Measurements from ENCODE around the gene LTBR.

LTBR gene

GRCh38 chr12:6405963-6406362, 22.0 kb downstream of the LTBR start:
- no peak for TF ChIP-seq CTCF (IDR thresholded peaks at IDR 0.05; ENCODE audit: insufficient read depth, low read length, poor library complexity, severe bottlenecking)
- H3K36me3 ChIP-seq (ENCODE audit: control insufficient read depth, insufficient read depth, low read length) = no peaks in the 10 kb centered on the region
- no peak for DNase-seq (ENCODE audit: extremely low read depth, insufficient read length)
- H3K27me3 ChIP-seq (replicated peaks; ENCODE audit: control insufficient read depth, insufficient read depth, low read length) = no peaks in the 10 kb centered on the region; the same call in none of the 2 replicates
- H3K4me3 ChIP-seq (replicated peaks; ENCODE audit: low read depth, low read length) = no peak overlapping the region

- TF ChIP-seq CTCF (IDR thresholded peaks at IDR 0.05; ENCODE audit: insufficient read depth, low read length, poor library complexity, severe bottlenecking) = no peak
- Histone ChIP-seq H3K36me3 (ENCODE audit: control insufficient read depth, insufficient read depth, low read length) (no peaks in the 10 kb centered on the region), H3K27me3 (replicated peaks; ENCODE audit: control insufficient read depth, insufficient read depth, low read length) (no peaks in the 10 kb centered on the region; the same call in none of the 2 replicates), H3K4me3 (replicated peaks; ENCODE audit: low read depth, low read length) (no peak overlapping the region)
- DNase-seq (ENCODE audit: extremely low read depth, insufficient read length) = no peak
Measured at GRCh38 chr12:6407236-6407954, 23.4 kb downstream of the LTBR start.

- no peaks in the 10 kb centered on the region for H3K27me3 ChIP-seq (replicated peaks; ENCODE audit: control insufficient read depth, insufficient read depth, low read length)
- no peaks in the 10 kb centered on the region for H3K36me3 ChIP-seq (ENCODE audit: control insufficient read depth, insufficient read depth, low read length)
- H3K4me3 ChIP-seq (replicated peaks; ENCODE audit: low read depth, low read length) = no peak overlapping the region
- TF ChIP-seq CTCF (IDR thresholded peaks at IDR 0.05; ENCODE audit: insufficient read depth, low read length, poor library complexity, severe bottlenecking) = no peak
- no peak for DNase-seq (ENCODE audit: extremely low read depth, insufficient read length)
Measured at GRCh38 chr12:6416596-6416995, 32.6 kb downstream of the LTBR start.

GRCh38 chr12:6418796-6419195, 34.8 kb downstream of the LTBR start:
- no peak for TF ChIP-seq CTCF (IDR thresholded peaks at IDR 0.05; ENCODE audit: insufficient read depth, low read length, poor library complexity, severe bottlenecking)
- Histone ChIP-seq H3K27me3 (replicated peaks; ENCODE audit: control insufficient read depth, insufficient read depth, low read length) (no peaks in the 10 kb centered on the region), H3K36me3 (ENCODE audit: control insufficient read depth, insufficient read depth, low read length) (no peaks in the 10 kb centered on the region), H3K4me3 (replicated peaks; ENCODE audit: low read depth, low read length) (no peak overlapping the region)
- no peak for DNase-seq (ENCODE audit: extremely low read depth, insufficient read length)

GRCh38 chr12:6420364-6420763, 36.4 kb downstream of the LTBR start:
- TF ChIP-seq CTCF (IDR thresholded peaks at IDR 0.05; ENCODE audit: insufficient read depth, low read length, poor library complexity, severe bottlenecking) = no peak
- no peak for DNase-seq (ENCODE audit: extremely low read depth, insufficient read length)
- no peak overlapping the region for H3K4me3 ChIP-seq (replicated peaks; ENCODE audit: low read depth, low read length)
- H3K27me3 ChIP-seq (replicated peaks; ENCODE audit: control insufficient read depth, insufficient read depth, low read length) = no peaks in the 10 kb centered on the region
- no peaks in the 10 kb centered on the region for H3K36me3 ChIP-seq (ENCODE audit: control insufficient read depth, insufficient read depth, low read length)

All from GM06990 (cell line).